GM19240 (cell line): ENCODE data around the gene SEMA3C.

Experiments used
- DNase-seq: peaks from one replicate; pipeline ENCODE4 v3.0.0; 2011; ENCODE audit warnings: low spot score; ENCODE audit not compliant: insufficient read length

SEMA3C gene

GRCh38 chr7:80748363-80749042, 170.3 kb downstream of the SEMA3C start:
- no peak for DNase-seq

GRCh38 chr7:80740778-80741545, 177.9 kb downstream of the SEMA3C start:
- no peak for DNase-seq

GRCh38 chr7:80736371-80737125, 182.3 kb downstream of the SEMA3C start:
- no peak for DNase-seq

GRCh38 chr7:80735330-80735729, 183.5 kb downstream of the SEMA3C start:
- no peak for DNase-seq

- no peak for DNase-seq
Measured at GRCh38 chr7:80734011-80734410, 184.8 kb downstream of the SEMA3C start.

- DNase-seq = no peak
Measured at GRCh38 chr7:80733333-80733915, 185.4 kb downstream of the SEMA3C start.

GRCh38 chr7:80732630-80733029, 186.2 kb downstream of the SEMA3C start:
- no peak for DNase-seq

- no peak for DNase-seq
Measured at GRCh38 chr7:80731281-80731680, 187.6 kb downstream of the SEMA3C start.

GRCh38 chr7:80729591-80730320, 189.1 kb downstream of the SEMA3C start:
- no peak for DNase-seq

GRCh38 chr7:80726666-80727065, 192.2 kb downstream of the SEMA3C start:
- DNase-seq = no peak

- no peak for DNase-seq
Measured at GRCh38 chr7:80725181-80725611, 193.7 kb downstream of the SEMA3C start.

- no peak for DNase-seq
Measured at GRCh38 chr7:80724249-80724871, 194.5 kb downstream of the SEMA3C start.

GRCh38 chr7:80722616-80723195, 196.1 kb downstream of the SEMA3C start:
- DNase-seq = no peak

GRCh38 chr7:80721883-80722615, 196.8 kb downstream of the SEMA3C start:
- DNase-seq = no peak

GRCh38 chr7:80720146-80720545, 198.7 kb downstream of the SEMA3C start:
- no peak for DNase-seq

- no peak for DNase-seq
Measured at GRCh38 chr7:80719261-80719660, 199.6 kb downstream of the SEMA3C start.

- DNase-seq = no peak
Measured at GRCh38 chr7:80711531-80711930, 207.3 kb downstream of the SEMA3C start.

GRCh38 chr7:80708123-80708522, 210.7 kb downstream of the SEMA3C start:
- no peak for DNase-seq

- no peak for DNase-seq
Measured at GRCh38 chr7:80707318-80707717, 211.5 kb downstream of the SEMA3C start.
